Measurements from ENCODE around the gene USP6NL. TPM values are rescaled to one million over a fixed set of nuclear protein-coding genes. Genes with fewer than 3 reads are reported as not detected.

Gene USP6NL
- polyA plus RNA-seq, 1 experiment = 13.0 TPM

GRCh38 chr10:11564741-11565140 lies 46.7 kb downstream of the USP6NL start:
- POLR2A ChIA-PET = no interaction called here
- Histone ChIP-seq H3K9me3 (ENCODE audit: control insufficient read depth, insufficient read depth, low read length) (no peaks in the 10 kb centered on the region), H3K27ac (ENCODE audit: low read depth, low read length) (no peak overlapping the region), H3K27me3 (ENCODE audit: control insufficient read depth, insufficient read depth, low read length) (no peaks in the 10 kb centered on the region), H3K4me3 (ENCODE audit: low read depth, low read length) (no peak overlapping the region)
- CTCF ChIA-PET = no interaction called here
- TF ChIP-seq CTCF (IDR thresholded peaks at IDR 0.05; ENCODE audit: low read depth, low read length) = no peak
- DNase-seq (ENCODE audit: low read depth, low spot score) = no peak

GRCh38 chr10:11563936-11564335 lies 47.5 kb downstream of the USP6NL start:
- Histone ChIP-seq H3K4me3 (ENCODE audit: low read depth, low read length) (no peak overlapping the region), H3K27me3 (ENCODE audit: control insufficient read depth, insufficient read depth, low read length) (no peaks in the 10 kb centered on the region), H3K27ac (ENCODE audit: low read depth, low read length) (no peak overlapping the region), H3K9me3 (ENCODE audit: control insufficient read depth, insufficient read depth, low read length) (no peaks in the 10 kb centered on the region)
- DNase-seq (ENCODE audit: low read depth, low spot score) = no peak
- no peak for TF ChIP-seq CTCF (IDR thresholded peaks at IDR 0.05; ENCODE audit: low read depth, low read length)
- CTCF ChIA-PET = no interaction called here
- POLR2A ChIA-PET = no interaction called here

GRCh38 chr10:11562888-11563287 lies 48.6 kb downstream of the USP6NL start:
- no peak overlapping the region for H3K4me3 ChIP-seq (ENCODE audit: low read depth, low read length)
- ChIA-PET CTCF (interaction anchor here (1.2 kb wide), 1 partner anchor 195 kb away, joined by 3 read pairs; no protein-coding TSS in a partner anchor), POLR2A (no interaction called here)
- DNase-seq (ENCODE audit: low read depth, low spot score) = no peak
- H3K27me3 ChIP-seq (ENCODE audit: control insufficient read depth, insufficient read depth, low read length) = no peaks in the 10 kb centered on the region
- H3K27ac ChIP-seq (ENCODE audit: low read depth, low read length) = no peak overlapping the region
- no peak for TF ChIP-seq CTCF (IDR thresholded peaks at IDR 0.05; ENCODE audit: low read depth, low read length)
- H3K9me3 ChIP-seq (ENCODE audit: control insufficient read depth, insufficient read depth, low read length) = no peaks in the 10 kb centered on the region

GRCh38 chr10:11560076-11560709 lies 51.3 kb downstream of the USP6NL start:
- H3K9me3 ChIP-seq (ENCODE audit: control insufficient read depth, insufficient read depth, low read length) = no peaks in the 10 kb centered on the region
- no peak overlapping the region for H3K27ac ChIP-seq (ENCODE audit: low read depth, low read length)
- ChIA-PET POLR2A (no interaction called here), CTCF (interaction anchor here (1.5 kb wide), 1 partner anchor 198 kb away, joined by 8 read pairs; no protein-coding TSS in a partner anchor)
- no peak for DNase-seq (ENCODE audit: low read depth, low spot score)
- H3K4me3 ChIP-seq (ENCODE audit: low read depth, low read length) = no peak overlapping the region
- H3K27me3 ChIP-seq (ENCODE audit: control insufficient read depth, insufficient read depth, low read length) = no peaks in the 10 kb centered on the region
- no peak for TF ChIP-seq CTCF (IDR thresholded peaks at IDR 0.05; ENCODE audit: low read depth, low read length)

GRCh38 chr10:11557967-11558366 lies 53.5 kb downstream of the USP6NL start:
- POLR2A ChIA-PET = no interaction called here
- Histone ChIP-seq H3K27ac (ENCODE audit: low read depth, low read length) (no peak overlapping the region), H3K9me3 (ENCODE audit: control insufficient read depth, insufficient read depth, low read length) (no peaks in the 10 kb centered on the region), H3K27me3 (ENCODE audit: control insufficient read depth, insufficient read depth, low read length) (no peaks in the 10 kb centered on the region), H3K4me3 (ENCODE audit: low read depth, low read length) (no peak overlapping the region)
- CTCF ChIA-PET = interaction anchor here (1.8 kb wide), 1 partner anchor 200 kb away, joined by 6 read pairs; no protein-coding TSS in a partner anchor
- TF ChIP-seq CTCF (IDR thresholded peaks at IDR 0.05; ENCODE audit: low read depth, low read length) = no peak
- no peak for DNase-seq (ENCODE audit: low read depth, low spot score)
